Esophagus muscularis mucosa (tissue), 3 donors: ENCODE measurements around the gene ERGIC1.

Source experiments
- POLR2A ChIP-seq: fragments of 450-650 bp; IDR thresholded peaks from one replicate; pipeline ENCODE4 v1.6.1; 2017; ENCODE audit warnings: antibody characterized with exemption, moderate library complexity, mild to moderate bottlenecking, low read depth
- POLR2AphosphoS5 ChIP-seq, 2 donors: sonication (generic); formaldehyde crosslinking; IDR thresholded peaks; one replicate each; pipeline ENCODE4 v1.6.1; 2017; ENCODE audit warnings: antibody characterized with exemption in 2 of 2
- TF ChIP-seq, protein P1 (sequence below), 3 experiments: fragments of 200-600 bp in 2 of 3; fragments of 450-650 bp in 1 of 3; sonication (generic) in 2 of 3; IDR thresholded peaks; one replicate each; pipeline ENCODE4 v1.5.1; 2017 to 2019; ENCODE audit warnings: antibody characterized with exemption in 3 of 3, mild to moderate bottlenecking in 2 of 3, moderate library complexity in 1 of 3

- TF ChIP-seq POLR2A (no peak), POLR2AphosphoS5 (IDR thresholded peaks at IDR 0.05) (no peak)
- TF ChIP-seq, protein P1, sequence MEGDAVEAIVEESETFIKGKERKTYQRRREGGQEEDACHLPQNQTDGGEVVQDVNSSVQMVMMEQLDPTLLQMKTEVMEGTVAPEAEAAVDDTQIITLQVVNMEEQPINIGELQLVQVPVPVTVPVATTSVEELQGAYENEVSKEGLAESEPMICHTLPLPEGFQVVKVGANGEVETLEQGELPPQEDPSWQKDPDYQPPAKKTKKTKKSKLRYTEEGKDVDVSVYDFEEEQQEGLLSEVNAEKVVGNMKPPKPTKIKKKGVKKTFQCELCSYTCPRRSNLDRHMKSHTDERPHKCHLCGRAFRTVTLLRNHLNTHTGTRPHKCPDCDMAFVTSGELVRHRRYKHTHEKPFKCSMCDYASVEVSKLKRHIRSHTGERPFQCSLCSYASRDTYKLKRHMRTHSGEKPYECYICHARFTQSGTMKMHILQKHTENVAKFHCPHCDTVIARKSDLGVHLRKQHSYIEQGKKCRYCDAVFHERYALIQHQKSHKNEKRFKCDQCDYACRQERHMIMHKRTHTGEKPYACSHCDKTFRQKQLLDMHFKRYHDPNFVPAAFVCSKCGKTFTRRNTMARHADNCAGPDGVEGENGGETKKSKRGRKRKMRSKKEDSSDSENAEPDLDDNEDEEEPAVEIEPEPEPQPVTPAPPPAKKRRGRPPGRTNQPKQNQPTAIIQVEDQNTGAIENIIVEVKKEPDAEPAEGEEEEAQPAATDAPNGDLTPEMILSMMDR (IDR thresholded peaks at IDR 0.05), result no peak
These were observed 41.1 kb upstream of the ERGIC1 start for GRCh38 chr5:172792701-172793570.
